ENCODE results near the gene DAPL1. TPM values are rescaled to one million over a fixed set of nuclear protein-coding genes. Genes with fewer than 3 reads are reported as not detected.

Gene DAPL1
- polyA plus RNA-seq, 1 of the 3 experiments (the other 2 are of a cell fraction) = not detected

DNA sequence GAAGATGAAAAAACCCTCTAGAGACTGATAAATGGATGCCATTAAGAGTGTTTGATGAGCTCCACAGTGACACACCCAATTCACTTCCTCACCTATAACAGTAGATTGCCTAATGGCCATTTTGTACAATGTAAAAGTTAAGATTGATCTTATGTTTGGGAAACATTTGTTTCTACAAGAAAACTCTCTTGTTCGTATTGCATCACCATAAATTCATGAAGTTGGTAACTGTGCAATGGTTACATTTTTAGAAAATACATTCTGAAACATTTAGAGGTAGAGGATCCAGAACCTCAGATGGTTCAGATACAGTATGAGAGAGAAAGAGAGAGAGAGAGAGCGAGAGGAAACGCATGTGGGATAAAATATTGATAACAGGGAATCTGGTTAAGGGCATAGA is 31.8 kb downstream of the DAPL1 start:
- POLR2A ChIA-PET = no interaction called here
- TF ChIP-seq ELF1 (IDR thresholded peaks at IDR 0.05) (no peak), USF1 (IDR thresholded peaks at IDR 0.05; ENCODE audit: borderline replicate concordance, low read depth) (no peak), EP300 (IDR thresholded peaks at IDR 0.05; ENCODE audit: borderline replicate concordance in 1 of 2, low read depth in 1 of 2, low read length in 1 of 2) (no peak), TAF1 (IDR thresholded peaks at IDR 0.05; ENCODE audit: borderline replicate concordance, low read depth, low read length) (no peak), GATA2 (CRISPR knock-in tag; IDR thresholded peaks at IDR 0.05) (no peak), FOXM1 (IDR thresholded peaks at IDR 0.05; ENCODE audit: low read depth) (no peak), POLR2AphosphoS5 (IDR thresholded peaks at IDR 0.05; ENCODE audit: low read depth, low read length) (no peak), YY1 (IDR thresholded peaks at IDR 0.05; ENCODE audit: low read depth) (no peak), ZBTB33 (IDR thresholded peaks at IDR 0.05; ENCODE audit: borderline replicate concordance, low read depth) (no peak), NFIC (IDR thresholded peaks at IDR 0.05; ENCODE audit: borderline replicate concordance) (no peak), NRF1 (IDR thresholded peaks at IDR 0.05; ENCODE audit: low read depth, low read length) (no peak), RXRA (IDR thresholded peaks at IDR 0.05; ENCODE audit: borderline replicate concordance, low read depth) (no peak), FOXJ3 (CRISPR knock-in tag; IDR thresholded peaks at IDR 0.05) (no peak), FOSL2 (IDR thresholded peaks at IDR 0.05; ENCODE audit: borderline replicate concordance, low read depth) (no peak), GABPA (IDR thresholded peaks at IDR 0.05; ENCODE audit: low read depth) (no peak), TCF12 (IDR thresholded peaks at IDR 0.05) (no peak)
- TF ChIP-seq, protein P1, sequence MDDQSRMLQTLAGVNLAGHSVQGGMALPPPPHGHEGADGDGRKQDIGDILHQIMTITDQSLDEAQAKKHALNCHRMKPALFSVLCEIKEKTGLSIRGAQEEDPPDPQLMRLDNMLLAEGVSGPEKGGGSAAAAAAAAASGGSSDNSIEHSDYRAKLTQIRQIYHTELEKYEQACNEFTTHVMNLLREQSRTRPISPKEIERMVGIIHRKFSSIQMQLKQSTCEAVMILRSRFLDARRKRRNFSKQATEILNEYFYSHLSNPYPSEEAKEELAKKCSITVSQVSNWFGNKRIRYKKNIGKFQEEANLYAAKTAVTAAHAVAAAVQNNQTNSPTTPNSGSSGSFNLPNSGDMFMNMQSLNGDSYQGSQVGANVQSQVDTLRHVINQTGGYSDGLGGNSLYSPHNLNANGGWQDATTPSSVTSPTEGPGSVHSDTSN (IDR thresholded peaks at IDR 0.05) = no peak
- TF ChIP-seq, protein P2, sequence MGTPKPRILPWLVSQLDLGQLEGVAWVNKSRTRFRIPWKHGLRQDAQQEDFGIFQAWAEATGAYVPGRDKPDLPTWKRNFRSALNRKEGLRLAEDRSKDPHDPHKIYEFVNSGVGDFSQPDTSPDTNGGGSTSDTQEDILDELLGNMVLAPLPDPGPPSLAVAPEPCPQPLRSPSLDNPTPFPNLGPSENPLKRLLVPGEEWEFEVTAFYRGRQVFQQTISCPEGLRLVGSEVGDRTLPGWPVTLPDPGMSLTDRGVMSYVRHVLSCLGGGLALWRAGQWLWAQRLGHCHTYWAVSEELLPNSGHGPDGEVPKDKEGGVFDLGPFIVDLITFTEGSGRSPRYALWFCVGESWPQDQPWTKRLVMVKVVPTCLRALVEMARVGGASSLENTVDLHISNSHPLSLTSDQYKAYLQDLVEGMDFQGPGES (IDR thresholded peaks at IDR 0.05; ENCODE audit: low read depth, low read length) = no peak
- Histone ChIP-seq H3K4me2 (no peak overlapping the region), H3K36me3 (replicated peaks in 1 of 2; ENCODE audit: control insufficient read depth in 1 of 2, insufficient read depth in 2 of 2, low read length in 1 of 2) (no peaks in the 10 kb centered on the region), H3K27me3 (ENCODE audit: insufficient read depth) (no peaks in the 10 kb centered on the region), H3K27ac (ENCODE audit: low read depth in 2 of 2, low read length in 1 of 2) (no peak overlapping the region), H3K4me1 (ENCODE audit: control insufficient read depth in 1 of 2, insufficient read depth in 2 of 2, low read depth in 1 of 2, low read length in 1 of 2) (peaks cover 0 to 12% of the 10 kb centered on the region in 2 experiments; a peak in 2 of 4 replicates), H3F3A (replicated peaks; ENCODE audit: insufficient read depth) (peaks cover 9% of the 10 kb centered on the region), H3K9ac (no peak overlapping the region), H3K9me2 (no peaks in the 10 kb centered on the region), H3K9me3 (no peaks in the 10 kb centered on the region), H4K20me1 (ENCODE audit: insufficient read depth) (no peaks in the 10 kb centered on the region), H2AFZ (ENCODE audit: low read depth) (no peak overlapping the region), H3K79me2 (ENCODE audit: insufficient read depth) (no peaks in the 10 kb centered on the region), H3K4me3 (ENCODE audit: low read depth in 2 of 2, low read length in 1 of 2) (no peak overlapping the region)
- no peak for DNase-seq
- WGBS (ENCODE audit: low lambda C conversion rate) = 85% methylated on average over 3 of the region's 3 CpGs
- CTCF ChIA-PET = no interaction called here
